Measurements from ENCODE around the gene LARGE1.

DNA sequence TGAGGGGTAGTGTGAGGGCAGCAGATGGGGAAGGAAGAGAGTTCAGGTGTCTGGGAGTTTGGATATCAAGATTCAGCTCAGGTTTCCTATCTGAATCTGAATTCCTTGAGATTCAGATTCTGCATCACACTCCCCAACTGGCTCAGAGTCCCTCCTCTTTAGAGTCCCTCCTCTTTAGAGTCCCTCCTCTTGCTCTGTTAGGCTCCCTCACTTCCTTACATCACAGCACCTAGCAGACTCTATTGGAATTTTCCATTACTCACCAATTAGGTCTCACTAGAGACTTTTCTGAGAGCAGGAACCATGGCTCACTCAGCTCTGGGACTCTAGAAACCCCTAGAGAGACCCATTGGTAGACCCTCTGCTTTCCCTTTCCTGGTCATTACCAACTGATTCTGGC lies 558.7 kb downstream of the LARGE1 start:
- TF ChIP-seq CTCF (IDR thresholded peaks at IDR 0.05) (no peak), POLR2AphosphoS5 (IDR thresholded peaks at IDR 0.05; ENCODE audit: low read depth, low read length) (no peak), SIN3A (IDR thresholded peaks at IDR 0.05; ENCODE audit: borderline replicate concordance, insufficient read depth, low read depth, low read length) (no peak), TCF7L2 (IDR thresholded peaks at IDR 0.05; ENCODE audit: low read depth, low read length) (no peak)
- TF ChIP-seq, protein P1, sequence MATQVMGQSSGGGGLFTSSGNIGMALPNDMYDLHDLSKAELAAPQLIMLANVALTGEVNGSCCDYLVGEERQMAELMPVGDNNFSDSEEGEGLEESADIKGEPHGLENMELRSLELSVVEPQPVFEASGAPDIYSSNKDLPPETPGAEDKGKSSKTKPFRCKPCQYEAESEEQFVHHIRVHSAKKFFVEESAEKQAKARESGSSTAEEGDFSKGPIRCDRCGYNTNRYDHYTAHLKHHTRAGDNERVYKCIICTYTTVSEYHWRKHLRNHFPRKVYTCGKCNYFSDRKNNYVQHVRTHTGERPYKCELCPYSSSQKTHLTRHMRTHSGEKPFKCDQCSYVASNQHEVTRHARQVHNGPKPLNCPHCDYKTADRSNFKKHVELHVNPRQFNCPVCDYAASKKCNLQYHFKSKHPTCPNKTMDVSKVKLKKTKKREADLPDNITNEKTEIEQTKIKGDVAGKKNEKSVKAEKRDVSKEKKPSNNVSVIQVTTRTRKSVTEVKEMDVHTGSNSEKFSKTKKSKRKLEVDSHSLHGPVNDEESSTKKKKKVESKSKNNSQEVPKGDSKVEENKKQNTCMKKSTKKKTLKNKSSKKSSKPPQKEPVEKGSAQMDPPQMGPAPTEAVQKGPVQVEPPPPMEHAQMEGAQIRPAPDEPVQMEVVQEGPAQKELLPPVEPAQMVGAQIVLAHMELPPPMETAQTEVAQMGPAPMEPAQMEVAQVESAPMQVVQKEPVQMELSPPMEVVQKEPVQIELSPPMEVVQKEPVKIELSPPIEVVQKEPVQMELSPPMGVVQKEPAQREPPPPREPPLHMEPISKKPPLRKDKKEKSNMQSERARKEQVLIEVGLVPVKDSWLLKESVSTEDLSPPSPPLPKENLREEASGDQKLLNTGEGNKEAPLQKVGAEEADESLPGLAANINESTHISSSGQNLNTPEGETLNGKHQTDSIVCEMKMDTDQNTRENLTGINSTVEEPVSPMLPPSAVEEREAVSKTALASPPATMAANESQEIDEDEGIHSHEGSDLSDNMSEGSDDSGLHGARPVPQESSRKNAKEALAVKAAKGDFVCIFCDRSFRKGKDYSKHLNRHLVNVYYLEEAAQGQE (IDR thresholded peaks at IDR 0.05; ENCODE audit: insufficient read depth in 1 of 2, low read depth in 2 of 2, low read length in 1 of 2), result no peak

Measured in Panc1 (cell line).